ENCODE data around the gene AIG1.

- no peak for TF ChIP-seq CTCF (IDR thresholded peaks at IDR 0.05)
- no peak for TF ChIP-seq POLR2AphosphoS5 (IDR thresholded peaks at IDR 0.05)
- no peak for TF ChIP-seq POLR2A (IDR thresholded peaks at IDR 0.05)
These were observed 203.7 kb downstream of the AIG1 start for GRCh38 chr6:143264379-143264778.
